Endothelial cell of umbilical vein (primary cell): ENCODE measurements around the gene DESI2. TPM values are rescaled to one million over a fixed set of nuclear protein-coding genes. Genes with fewer than 3 reads are reported as not detected.

Source experiments
- BruUV-seq: library from RNA; stranded (reverse); fragments of 400-500 nt; replicated peaks from 2 replicates; lab custom pipeline; 2021; lab: Mats Ljungman, UMichigan
- CTCF ChIA-PET: fragments of 300-600, 350-600 bp; sonication (Branson Sonifier 250); formaldehyde crosslinking; loops from one replicate; lab custom pipeline; 2021; ENCODE audit warnings: antibody characterized with exemption, inconsistent platforms; lab: Charles Lee
- POLR2A ChIA-PET: fragments of 300-600, 350-600 bp; sonication (Branson Sonifier 250); formaldehyde crosslinking; loops from one replicate; lab custom pipeline; 2021; ENCODE audit warnings: antibody characterized with exemption, inconsistent platforms; lab: Charles Lee
- DNase-seq: peaks from one replicate; pipeline ENCODE4 v3.0.0-alpha.2; 2011; ENCODE audit warnings: low read depth, low spot score
- FAIRE-seq: peaks from 2 replicates; lab custom pipeline; 2011; peaks lifted over from hg19 to GRCh38; lab: Jason Lieb, UNC
- H2AFZ ChIP-seq: 2 replicates; pipeline ENCODE4 v1.6.0; 2012; ENCODE audit warnings: low read depth, low read length, control low read depth, inconsistent platforms
- H3K27ac ChIP-seq: 2 replicates; pipeline ENCODE4 v1.5.1; 2011; ENCODE audit warnings: low read depth, mild to moderate bottlenecking, control low read depth, low read length, moderate library complexity; ENCODE audit not compliant: insufficient read depth
- H3K27me3 ChIP-seq, 2 experiments: 2 replicates each; pipeline versions ENCODE4 v1.6.0 to v1.6.1; 2011; ENCODE audit warnings: low read length in 2 of 2, mixed read lengths in 1 of 2; ENCODE audit not compliant: control insufficient read depth in 2 of 2, insufficient read depth in 2 of 2
- H3K36me3 ChIP-seq, 2 experiments: 2 replicates in 1 of 2; 3 replicates in 1 of 2; pipeline ENCODE4 v1.5.1; 2011; ENCODE audit warnings: low read length in 2 of 2, mild to moderate bottlenecking in 1 of 2, moderate library complexity in 1 of 2; ENCODE audit not compliant: control insufficient read depth in 2 of 2, insufficient read depth in 2 of 2; ENCODE audit errors: extremely low read depth in 1 of 2
- H3K4me1 ChIP-seq: 3 replicates; pipeline ENCODE4 v1.5.1; 2011; ENCODE audit warnings: mild to moderate bottlenecking, low read length; ENCODE audit not compliant: control insufficient read depth, insufficient read depth; ENCODE audit errors: extremely low read depth
- H3K4me2 ChIP-seq: 2 replicates; pipeline ENCODE4 v1.6.1; 2011; ENCODE audit warnings: low read length, control low read depth, mixed read lengths; ENCODE audit not compliant: insufficient read depth
- H3K4me3 ChIP-seq, 3 experiments: fragments of 200-600 bp in 1 of 3; sonication (generic), shearing (Covaris generic) in 1 of 3; replicated peaks in 1 of 3; 2 replicates each; pipeline ENCODE4 v1.5.1; 2011 to 2016; ENCODE audit warnings: control low read depth in 3 of 3, low read length in 3 of 3, mild to moderate bottlenecking in 2 of 3, inconsistent platforms in 1 of 3, low read depth in 1 of 3, moderate library complexity in 1 of 3; ENCODE audit not compliant: insufficient read depth in 1 of 3
- H3K79me2 ChIP-seq: 2 replicates; pipeline ENCODE4 v1.6.0; 2012; ENCODE audit warnings: low read length, inconsistent platforms; ENCODE audit not compliant: control insufficient read depth, insufficient read depth
- H3K9ac ChIP-seq: replicated peaks from 2 replicates; pipeline ENCODE3; 2011; ENCODE audit warnings: low read length, control low read depth; ENCODE audit not compliant: insufficient read depth; ENCODE audit errors: extremely low read depth
- H3K9me1 ChIP-seq: replicated peaks from 3 replicates; pipeline ENCODE4 v1.6.0; 2011; ENCODE audit warnings: mild to moderate bottlenecking, low read length; ENCODE audit not compliant: control insufficient read depth, insufficient read depth; ENCODE audit errors: extremely low read depth
- H3K9me3 ChIP-seq: replicated peaks from 2 replicates; pipeline ENCODE4 v1.5.1; 2012; ENCODE audit warnings: low read length, inconsistent platforms; ENCODE audit not compliant: control insufficient read depth, insufficient read depth
- H4K20me1 ChIP-seq: replicated peaks from 2 replicates; pipeline ENCODE3; 2011; ENCODE audit warnings: mild to moderate bottlenecking, low read length; ENCODE audit not compliant: control insufficient read depth, insufficient read depth; ENCODE audit errors: extremely low read depth
- CTCF ChIP-seq, 2 donors: IDR thresholded peaks; 1 replicate in 1 of 2; 2 replicates in 1 of 2; pipeline ENCODE4 v1.5.1; 2011; ENCODE audit warnings: low read length in 2 of 2, mild to moderate bottlenecking in 2 of 2, moderate library complexity in 2 of 2, control low read depth in 1 of 2, inconsistent platforms in 1 of 2, low read depth in 1 of 2; ENCODE audit not compliant: insufficient read depth in 1 of 2; ENCODE audit errors: extremely low read depth in 1 of 2
- EZH2 ChIP-seq: IDR thresholded peaks from 2 replicates; pipeline ENCODE4 v1.6.1; 2012; ENCODE audit warnings: borderline replicate concordance, low read depth, mild to moderate bottlenecking, moderate library complexity, low read length, inconsistent platforms; ENCODE audit not compliant: severe bottlenecking
- FOS ChIP-seq: IDR thresholded peaks from 2 replicates; pipeline ENCODE4 v1.6.1; 2011; ENCODE audit warnings: mild to moderate bottlenecking, low read length, moderate library complexity, borderline replicate concordance; ENCODE audit not compliant: insufficient read depth
- GATA2 ChIP-seq: IDR thresholded peaks from 2 replicates; pipeline ENCODE4 v1.7.0; 2011; ENCODE audit warnings: low read depth, mild to moderate bottlenecking, moderate library complexity, mixed read lengths, low read length; ENCODE audit not compliant: insufficient read length, insufficient read depth
- JUN ChIP-seq: IDR thresholded peaks from 2 replicates; pipeline ENCODE4 v1.6.1; 2011; ENCODE audit warnings: borderline replicate concordance, low read depth; ENCODE audit not compliant: insufficient read length, insufficient read depth
- MAX ChIP-seq: IDR thresholded peaks from 2 replicates; pipeline ENCODE4 v1.6.1; 2011; ENCODE audit not compliant: insufficient read depth, insufficient read length
- MYC ChIP-seq: IDR thresholded peaks from one replicate; pipeline ENCODE4 v1.6.1; 2011; ENCODE audit warnings: mild to moderate bottlenecking, low read depth, low read length
- POLR2A ChIP-seq: IDR thresholded peaks from 2 replicates; pipeline ENCODE4 v1.6.1; 2012; ENCODE audit warnings: low read depth, mild to moderate bottlenecking, control low read depth, low read length
- POLR2AphosphoS5 ChIP-seq: IDR thresholded peaks from 2 replicates; pipeline ENCODE4 v1.6.1; 2012; ENCODE audit warnings: low read depth, mild to moderate bottlenecking, control low read depth, low read length, moderate library complexity; ENCODE audit not compliant: insufficient read depth
- dilution Hi-C: fragments of 300-500 bp; cut with MboI; formaldehyde crosslinking; loops from one replicate; pipeline ENCODE4 v1.15.0; 2019; ENCODE audit warnings: low sequenced_read_pairs; ENCODE audit not compliant: extremely low pct_ligation_motif_present
- intact Hi-C: fragments of 100-400 bp; cut with micrococcal nuclease; formaldehyde crosslinking; loops from one replicate; pipeline ENCODE4 v1.10.0; 2022
- polyA plus RNA-seq, 4 experiments: library from polyadenylated mRNA; depleted of rRNA in 3 of 4; stranded (reverse) in 3 of 4; unstranded in 1 of 4; fragments of >200 nt; gene quantifications; 2 replicates each; pipeline versions ENCODE4 v1.2.1 to v1.2.3, GENCODE V29; 2011 to 2012; ENCODE audit warnings: missing spikeins in 1 of 4
- total RNA-seq: library from RNA; stranded (reverse); gene quantifications from 2 replicates; pipeline ENCODE4 v1.2.3, GENCODE V29; 2021

The DESI2 gene
- total and polyA plus RNA-seq, 2 donors (not counting 3 experiments of a cell fraction or from before 2014, with no cell fraction given) = 22.9 to 37.2 TPM

- ChIA-PET POLR2A (no interaction called here), CTCF (interaction anchor here (1.1 kb wide), 1 partner anchor 11 kb away, joined by 3 read pairs; no protein-coding TSS in a partner anchor)
- no peaks in the 10 kb centered on the region for H3K9me1 ChIP-seq
Observed at GRCh38 chr1:244702620-244703019, 49.7 kb downstream of the DESI2 start.

More at GRCh38 chr1:244702620-244703019, 49.7 kb downstream of the DESI2 start:
- FAIRE-seq (no peak), DNase-seq (no peak)
- H3K4me1 ChIP-seq = no peaks in the 10 kb centered on the region
- no peak overlapping the region for H2AFZ ChIP-seq
- no peak overlapping the region for H3K4me3 ChIP-seq
- no TSS peak for BruUV-seq
- H3K27ac ChIP-seq = no peak overlapping the region
- no peaks in the 10 kb centered on the region for H3K27me3 ChIP-seq
- H3K9ac ChIP-seq = no peak overlapping the region
- no peak overlapping the region for H3K4me2 ChIP-seq
- TF ChIP-seq JUN (no peak), MYC (no peak), POLR2AphosphoS5 (no peak), POLR2A (no peak), MAX (no peak), EZH2 (no peak), GATA2 (no peak), FOS (no peak), CTCF (IDR thresholded peaks at IDR 0.05; ENCODE audit: extremely low read depth in 1 of 2, insufficient read depth in 1 of 2, low read depth in 1 of 2, low read length in 2 of 2) (no peak)
- intact Hi-C loops (no loop called here), dilution Hi-C loops (no loop called here)
- peaks cover 5 to 15% of the 10 kb centered on the region in 2 experiments for H3K36me3 ChIP-seq
- H3K9me3 ChIP-seq = no peaks in the 10 kb centered on the region
- H4K20me1 ChIP-seq = no peaks in the 10 kb centered on the region
- H3K79me2 ChIP-seq = no peaks in the 10 kb centered on the region
